Nephron progenitor cell (in vitro differentiated cells): ENCODE data around the gene JAG2.
A peak's percentile ranks its signal among the peaks of the same experiment; 100 is the strongest.

Experiments
- DNase-seq: peaks from one replicate; pipeline ENCODE4 v3.0.0; 2021
- H3K27ac Mint-ChIP-seq: 2 replicates; pipeline ENCODE4 v1.8.0; 2021; ENCODE audit warnings: mild to moderate bottlenecking, moderate library complexity, mixed read lengths
- H3K27me3 Mint-ChIP-seq: 2 replicates; pipeline ENCODE4 v1.8.0; 2021; ENCODE audit warnings: mild to moderate bottlenecking, low read depth, mixed read lengths; ENCODE audit not compliant: poor library complexity
- H3K36me3 Mint-ChIP-seq: 2 replicates; pipeline ENCODE4 v1.8.0; 2021; ENCODE audit warnings: low read depth, mixed read lengths
- H3K4me1 Mint-ChIP-seq: 2 replicates; pipeline ENCODE4 v1.8.0; 2021; ENCODE audit warnings: mixed read lengths
- H3K4me3 Mint-ChIP-seq: 2 replicates; pipeline ENCODE4 v1.8.0; 2021; ENCODE audit warnings: mild to moderate bottlenecking, moderate library complexity, mixed read lengths
- H3K9me3 Mint-ChIP-seq: 2 replicates; pipeline ENCODE4 v1.8.0; 2021; ENCODE audit warnings: mild to moderate bottlenecking, moderate library complexity, mixed read lengths
- TF ChIP-seq, protein P1 (sequence below): fragments of 200-600 bp; sonication (generic); IDR thresholded peaks from 2 replicates; pipeline ENCODE4 v1.5.0; 2021; ENCODE audit warnings: antibody characterized with exemption

The JAG2 gene

DNA sequence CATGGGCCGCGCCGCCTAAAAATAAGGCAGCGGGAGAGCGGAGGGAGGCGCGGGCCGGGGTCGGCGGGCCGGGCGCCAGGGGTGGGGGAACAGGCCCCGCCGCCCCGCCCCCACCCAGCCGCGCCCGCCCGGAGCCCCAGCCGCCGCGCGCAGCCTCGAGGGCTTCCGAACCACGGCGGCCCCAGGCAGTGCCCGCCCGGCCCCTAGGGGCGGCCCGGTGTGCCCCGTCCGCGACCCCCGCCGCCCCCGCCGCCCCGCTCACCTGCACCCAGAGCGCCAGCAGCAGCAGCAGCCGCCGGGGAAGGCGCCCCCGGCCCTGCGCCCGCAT is 519 bp downstream of the JAG2 start:
- Mint-ChIP-seq H3K27me3 (peaks cover 37% of the 10 kb centered on the region), H3K4me1 (peaks cover 34% of the 10 kb centered on the region), H3K27ac (no peak overlapping the region), H3K36me3 (no peaks in the 10 kb centered on the region), H3K9me3 (no peaks in the 10 kb centered on the region), H3K4me3 (no peak overlapping the region)
- DNase-seq = no peak
- TF ChIP-seq, protein P1, sequence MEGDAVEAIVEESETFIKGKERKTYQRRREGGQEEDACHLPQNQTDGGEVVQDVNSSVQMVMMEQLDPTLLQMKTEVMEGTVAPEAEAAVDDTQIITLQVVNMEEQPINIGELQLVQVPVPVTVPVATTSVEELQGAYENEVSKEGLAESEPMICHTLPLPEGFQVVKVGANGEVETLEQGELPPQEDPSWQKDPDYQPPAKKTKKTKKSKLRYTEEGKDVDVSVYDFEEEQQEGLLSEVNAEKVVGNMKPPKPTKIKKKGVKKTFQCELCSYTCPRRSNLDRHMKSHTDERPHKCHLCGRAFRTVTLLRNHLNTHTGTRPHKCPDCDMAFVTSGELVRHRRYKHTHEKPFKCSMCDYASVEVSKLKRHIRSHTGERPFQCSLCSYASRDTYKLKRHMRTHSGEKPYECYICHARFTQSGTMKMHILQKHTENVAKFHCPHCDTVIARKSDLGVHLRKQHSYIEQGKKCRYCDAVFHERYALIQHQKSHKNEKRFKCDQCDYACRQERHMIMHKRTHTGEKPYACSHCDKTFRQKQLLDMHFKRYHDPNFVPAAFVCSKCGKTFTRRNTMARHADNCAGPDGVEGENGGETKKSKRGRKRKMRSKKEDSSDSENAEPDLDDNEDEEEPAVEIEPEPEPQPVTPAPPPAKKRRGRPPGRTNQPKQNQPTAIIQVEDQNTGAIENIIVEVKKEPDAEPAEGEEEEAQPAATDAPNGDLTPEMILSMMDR = no peak

DNA sequence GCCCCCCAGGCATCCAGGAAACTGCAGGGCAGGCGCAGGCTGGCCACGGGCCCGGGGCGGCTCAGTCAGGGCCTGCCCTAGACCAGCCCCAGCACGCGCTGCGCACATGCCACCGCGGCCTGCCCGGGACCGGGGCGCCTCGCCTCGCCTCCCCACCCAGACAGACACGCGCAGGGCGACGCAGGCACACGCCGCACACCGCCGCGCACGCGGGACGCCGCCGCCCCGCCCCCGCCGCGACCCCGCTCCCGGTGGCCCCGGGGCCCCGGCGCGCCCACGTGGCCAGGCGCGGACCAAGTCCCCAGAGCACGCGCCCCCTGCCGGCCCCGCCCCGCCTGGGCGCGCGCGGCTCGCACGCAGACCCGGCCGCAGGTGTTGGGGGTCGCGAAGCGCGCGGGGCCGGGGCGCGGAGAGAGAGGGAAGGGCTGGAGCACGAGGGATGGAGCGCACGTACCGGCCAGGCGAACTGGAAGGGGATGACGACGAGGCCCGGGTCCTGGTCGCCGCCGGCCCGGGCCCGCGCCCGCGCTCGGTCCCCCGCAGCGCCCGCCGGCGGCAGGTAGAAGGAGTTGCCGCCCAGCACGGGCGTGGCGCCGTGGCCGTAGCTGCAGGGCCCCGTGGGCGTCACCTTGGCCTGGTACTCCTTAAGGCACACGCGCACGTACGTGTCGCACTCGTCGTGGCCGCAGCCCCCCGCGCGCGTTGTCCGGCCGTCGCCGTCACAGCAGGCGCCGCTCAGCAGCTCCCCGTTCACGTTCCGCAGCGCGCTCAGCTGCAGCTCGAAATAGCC is 1.1 kb downstream of the JAG2 start:
- TF ChIP-seq, protein P1 = no peak
- peak; percentile 61 for DNase-seq
- no peaks in the 10 kb centered on the region for H3K9me3 Mint-ChIP-seq
- peaks cover 39% of the 10 kb centered on the region for H3K4me1 Mint-ChIP-seq
- peaks cover 37% of the 10 kb centered on the region for H3K27me3 Mint-ChIP-seq
- no peak overlapping the region for H3K4me3 Mint-ChIP-seq
- no peaks in the 10 kb centered on the region for H3K36me3 Mint-ChIP-seq
- H3K27ac Mint-ChIP-seq = no peak overlapping the region

GRCh38 chr14:105166571-105167302 is 1.8 kb downstream of the JAG2 start:
- TF ChIP-seq, protein P1 = no peak
- no peaks in the 10 kb centered on the region for H3K36me3 Mint-ChIP-seq
- H3K4me3 Mint-ChIP-seq = peak overlapping the region; percentile 40
- no peaks in the 10 kb centered on the region for H3K9me3 Mint-ChIP-seq
- no peak overlapping the region for H3K27ac Mint-ChIP-seq
- H3K4me1 Mint-ChIP-seq = peaks cover 43% of the 10 kb centered on the region
- no peak for DNase-seq
- peaks cover 40% of the 10 kb centered on the region for H3K27me3 Mint-ChIP-seq

DNA sequence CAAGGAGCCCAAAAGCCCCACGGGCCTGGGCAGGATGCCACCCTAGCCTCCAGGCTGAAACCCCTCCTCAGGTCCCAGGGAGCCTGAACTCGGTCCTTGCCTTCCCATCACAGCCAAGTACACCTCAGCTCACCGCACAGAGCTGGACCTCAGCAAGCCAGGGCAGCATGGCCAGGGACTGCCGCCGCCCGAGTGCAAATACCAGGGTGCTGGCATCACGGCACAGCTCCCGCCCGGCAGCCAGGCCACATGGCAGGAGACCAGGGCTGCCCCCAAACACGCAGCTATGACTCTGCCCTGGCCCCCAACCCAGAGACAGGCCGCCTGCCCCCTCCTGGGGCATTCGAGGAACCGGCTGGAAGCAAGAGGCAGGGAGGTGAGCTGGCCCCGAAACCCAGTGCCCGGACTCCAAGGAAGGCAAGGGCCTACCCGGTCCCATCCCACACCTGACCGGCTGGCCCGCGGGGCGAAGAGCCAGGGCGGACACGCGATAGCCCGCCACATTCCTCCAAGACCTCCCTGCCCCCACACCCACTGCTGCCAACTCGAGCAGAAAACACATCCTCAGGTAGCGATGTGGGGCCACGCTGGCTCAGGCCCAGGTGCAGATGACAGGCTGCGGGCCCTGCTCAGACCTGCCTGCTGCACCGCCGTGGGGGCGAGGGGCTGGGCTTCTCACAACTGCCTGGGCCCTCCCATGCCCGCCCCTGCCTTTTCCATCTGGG is 2.7 kb downstream of the JAG2 start:
- H3K36me3 Mint-ChIP-seq = no peaks in the 10 kb centered on the region
- no peak overlapping the region for H3K27ac Mint-ChIP-seq

GRCh38 chr14:105165134-105165704 is 3.4 kb downstream of the JAG2 start:
- H3K4me3 Mint-ChIP-seq = peak overlapping the region; percentile 45
- DNase-seq = peak; percentile 42
- H3K27me3 Mint-ChIP-seq = peaks cover 39% of the 10 kb centered on the region
- H3K36me3 Mint-ChIP-seq = no peaks in the 10 kb centered on the region
- peaks cover 39% of the 10 kb centered on the region for H3K4me1 Mint-ChIP-seq
- H3K27ac Mint-ChIP-seq = no peak overlapping the region
- TF ChIP-seq, protein P1 = no peak
- H3K9me3 Mint-ChIP-seq = no peaks in the 10 kb centered on the region

More for the DNA sequence above, 2.7 kb downstream of the JAG2 start:
- Mint-ChIP-seq H3K4me3 (peak overlapping the region; percentile 45), H3K27me3 (peaks cover 42% of the 10 kb centered on the region), H3K9me3 (no peaks in the 10 kb centered on the region), H3K4me1 (peaks cover 43% of the 10 kb centered on the region)
- no peak for DNase-seq
- TF ChIP-seq, protein P1 = no peak
